Hepatocyte (in vitro differentiated cells): ENCODE measurements around the gene NUP210L. TPM values are rescaled to one million over a fixed set of nuclear protein-coding genes. Genes with fewer than 3 reads are reported as not detected.

Source experiments
- DNase-seq: peaks from one replicate; pipeline ENCODE4 v3.0.0-alpha.2; 2016; ENCODE audit warnings: low spot score
- H2AFZ ChIP-seq: fragments of 200-600 bp; sonication (generic); 2 replicates; pipeline ENCODE4 v1.6.0; 2016; ENCODE audit warnings: antibody characterized with exemption, mild to moderate bottlenecking
- H3K27ac ChIP-seq: fragments of 200-600 bp; sonication (generic); 2 replicates; pipeline ENCODE4 v1.5.1; 2016; ENCODE audit warnings: mild to moderate bottlenecking
- H3K27me3 ChIP-seq: fragments of 200-600 bp; sonication (generic); 2 replicates; pipeline ENCODE4 v1.6.1; 2016
- H3K36me3 ChIP-seq: fragments of 200-600 bp; sonication (generic); replicated peaks from 2 replicates; pipeline ENCODE4 v1.5.1; 2016; ENCODE audit warnings: low read depth; ENCODE audit not compliant: insufficient read depth
- H3K4me1 ChIP-seq: fragments of 200-600 bp; sonication (generic); 2 replicates; pipeline ENCODE4 v1.5.1; 2016; ENCODE audit warnings: mild to moderate bottlenecking, moderate library complexity; ENCODE audit not compliant: insufficient read depth
- H3K4me2 ChIP-seq: fragments of 200-600 bp; sonication (generic); 2 replicates; pipeline ENCODE4 v1.6.0; 2016
- H3K4me3 ChIP-seq: fragments of 200-600 bp; sonication (generic); 2 replicates; pipeline ENCODE4 v1.5.1; 2016; ENCODE audit warnings: mild to moderate bottlenecking
- H3K79me2 ChIP-seq: fragments of 200-600 bp; sonication (generic); 2 replicates; pipeline ENCODE4 v1.6.0; 2017; ENCODE audit warnings: mild to moderate bottlenecking
- H3K9me2 ChIP-seq: fragments of 200-600 bp; sonication (generic); replicated peaks from 2 replicates; pipeline ENCODE4 v1.6.0; 2017; ENCODE audit warnings: mild to moderate bottlenecking; ENCODE audit not compliant: insufficient read depth
- H3K9me3 ChIP-seq: fragments of 200-600 bp; sonication (generic); 2 replicates; pipeline ENCODE4 v1.5.1; 2016; ENCODE audit warnings: low read depth, mild to moderate bottlenecking
- H4K20me1 ChIP-seq: fragments of 200-600 bp; sonication (generic); 2 replicates; pipeline ENCODE4 v1.6.0; 2016; ENCODE audit warnings: mild to moderate bottlenecking; ENCODE audit not compliant: insufficient read depth, poor library complexity, severe bottlenecking
- EZH2 ChIP-seq: fragments of 200-600 bp; sonication (generic); IDR thresholded peaks from 2 replicates; pipeline ENCODE4 v1.6.1; 2016; ENCODE audit warnings: antibody characterized with exemption, mild to moderate bottlenecking, borderline replicate concordance
- EZH2phosphoT487 ChIP-seq: fragments of 200-600 bp; sonication (generic); IDR thresholded peaks from one replicate; pipeline ENCODE4 v1.6.1; 2018; ENCODE audit warnings: antibody characterized with exemption, mild to moderate bottlenecking, low read depth, moderate library complexity; ENCODE audit not compliant: unreplicated experiment, severe bottlenecking
- WGBS: methylation state at CpG from one replicate; pipeline ENCODE4 v1.1.6; 2016; ENCODE audit warnings: low lambda C conversion rate; ENCODE audit errors: missing lambda C conversion rate; 5-methylcytosine and 5-hydroxymethylcytosine counted together
- polyA plus RNA-seq: library from polyadenylated mRNA; unstranded; fragments of >200 nt; fragmentation: Nextera tagmentation; extraction: Ambion mirVana; gene quantifications from 2 replicates; pipeline ENCODE4 v1.2.1, GENCODE V29; 2016
- total RNA-seq: library from RNA; depleted of rRNA; stranded (reverse); fragments of >200 nt; gene quantifications from 2 replicates; pipeline ENCODE4 v1.2.3, GENCODE V29; 2014
- TF ChIP-seq, protein P1 (sequence below): fragments of 200-600 bp; sonication (generic); IDR thresholded peaks from 2 replicates; pipeline ENCODE4 v1.5.1; 2016; ENCODE audit warnings: antibody characterized with exemption, mild to moderate bottlenecking; ENCODE audit not compliant: poor library complexity

Gene NUP210L
- total and polyA plus RNA-seq, 2 experiments from 2014 or later: 0.03 TPM; not detected in 1

DNA sequence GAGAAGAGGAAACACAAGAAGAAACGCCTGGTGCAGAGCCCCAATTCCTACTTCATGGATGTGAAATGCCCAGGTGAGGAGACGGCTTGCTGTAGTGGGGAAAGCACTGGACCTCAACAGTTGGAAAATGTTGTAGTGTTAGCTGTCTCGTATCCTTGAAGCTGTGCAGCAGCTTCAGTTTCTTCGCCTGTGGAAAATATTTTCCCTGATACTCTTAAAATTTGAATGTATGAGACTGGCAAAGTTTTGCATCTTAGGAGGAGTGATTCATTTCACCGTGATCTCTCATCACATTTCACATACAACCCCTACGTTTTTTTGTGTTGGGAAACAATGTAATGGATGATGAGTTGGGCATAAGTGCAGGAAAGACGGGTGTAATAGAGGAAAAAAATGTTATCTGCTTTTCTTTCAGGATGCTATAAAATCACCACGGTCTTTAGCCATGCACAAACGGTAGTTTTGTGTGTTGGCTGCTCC is 163.7 kb downstream of the NUP210L start:
- Histone ChIP-seq H3K4me2 (peak overlapping the region; percentile 86), H3K27me3 (no peaks in the 10 kb centered on the region), H2AFZ (no peak overlapping the region), H3K4me3 (peak overlapping the region; percentile 71), H4K20me1 (peaks cover 14% of the 10 kb centered on the region), H3K36me3 (peaks cover 2% of the 10 kb centered on the region), H3K27ac (peak overlapping the region; percentile 93), H3K79me2 (peaks cover 26% of the 10 kb centered on the region), H3K4me1 (peaks cover 20% of the 10 kb centered on the region), H3K9me2 (no peaks in the 10 kb centered on the region), H3K9me3 (no peaks in the 10 kb centered on the region)
- 11% methylated on average over 9 of the region's 9 CpGs for WGBS
- TF ChIP-seq, protein P1, sequence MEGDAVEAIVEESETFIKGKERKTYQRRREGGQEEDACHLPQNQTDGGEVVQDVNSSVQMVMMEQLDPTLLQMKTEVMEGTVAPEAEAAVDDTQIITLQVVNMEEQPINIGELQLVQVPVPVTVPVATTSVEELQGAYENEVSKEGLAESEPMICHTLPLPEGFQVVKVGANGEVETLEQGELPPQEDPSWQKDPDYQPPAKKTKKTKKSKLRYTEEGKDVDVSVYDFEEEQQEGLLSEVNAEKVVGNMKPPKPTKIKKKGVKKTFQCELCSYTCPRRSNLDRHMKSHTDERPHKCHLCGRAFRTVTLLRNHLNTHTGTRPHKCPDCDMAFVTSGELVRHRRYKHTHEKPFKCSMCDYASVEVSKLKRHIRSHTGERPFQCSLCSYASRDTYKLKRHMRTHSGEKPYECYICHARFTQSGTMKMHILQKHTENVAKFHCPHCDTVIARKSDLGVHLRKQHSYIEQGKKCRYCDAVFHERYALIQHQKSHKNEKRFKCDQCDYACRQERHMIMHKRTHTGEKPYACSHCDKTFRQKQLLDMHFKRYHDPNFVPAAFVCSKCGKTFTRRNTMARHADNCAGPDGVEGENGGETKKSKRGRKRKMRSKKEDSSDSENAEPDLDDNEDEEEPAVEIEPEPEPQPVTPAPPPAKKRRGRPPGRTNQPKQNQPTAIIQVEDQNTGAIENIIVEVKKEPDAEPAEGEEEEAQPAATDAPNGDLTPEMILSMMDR: no peak
- no peak for TF ChIP-seq EZH2
- no peak for TF ChIP-seq EZH2phosphoT487
- DNase-seq: no peak

DNA sequence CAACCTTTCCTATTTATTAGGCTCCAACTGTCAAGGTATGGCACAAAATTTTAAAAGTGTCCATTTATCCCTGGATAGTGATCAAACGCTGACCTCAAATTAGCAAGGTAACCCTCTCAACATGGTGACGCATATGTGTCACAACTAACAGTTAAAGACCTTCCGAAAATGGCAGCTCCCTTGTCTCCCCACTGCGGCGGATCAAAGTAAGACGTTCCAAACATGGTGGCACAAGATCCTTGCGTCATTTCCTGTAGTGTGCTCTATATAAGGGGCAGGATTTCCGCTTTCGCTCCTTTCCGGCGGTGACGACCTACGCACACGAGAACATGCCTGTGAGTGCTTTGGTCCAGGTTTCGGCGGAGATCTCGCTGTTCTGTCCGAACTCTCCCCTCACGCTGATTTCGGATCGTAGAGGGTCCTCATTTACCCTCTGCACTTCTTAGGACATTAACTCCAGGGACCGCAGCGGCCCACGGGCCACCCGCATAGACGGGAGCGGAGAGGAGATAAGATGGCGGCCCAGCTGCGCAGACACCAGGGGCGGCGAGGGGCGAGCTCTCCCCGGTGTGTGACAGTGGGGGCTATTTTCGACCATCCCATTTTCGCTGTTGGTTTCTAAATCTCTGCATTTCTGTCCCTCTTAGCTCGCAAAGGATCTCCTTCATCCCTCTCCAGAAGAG is 164.3 kb downstream of the NUP210L start, which contains the start of gene RPS27:
Gene RPS27, plus strand, starts transcription at position 295 of the 683 bp plus-strand sequence. Its CDS starts 35 bp downstream, at position 330.
- TF ChIP-seq, protein P1: no peak
- TF ChIP-seq EZH2 (no peak), EZH2phosphoT487 (no peak)
- peak; percentile 98 for DNase-seq
- Histone ChIP-seq H4K20me1 (peaks cover 14% of the 10 kb centered on the region), H3K79me2 (peaks cover 29% of the 10 kb centered on the region), H3K36me3 (peaks cover 2% of the 10 kb centered on the region), H3K4me3 (peak within 1 kb of the TSS; percentile 71), H3K27me3 (no peaks in the 10 kb centered on the region), H3K9me3 (no peaks in the 10 kb centered on the region), H2AFZ (peak within 1 kb of the TSS; percentile 85), H3K27ac (peak within 1 kb of the TSS; percentile 93), H3K4me2 (peak within 1 kb of the TSS; percentile 86), H3K9me2 (no peaks in the 10 kb centered on the region), H3K4me1 (peaks cover 20% of the 10 kb centered on the region)
- under 1% methylated on average over 36 of the region's 36 CpGs for WGBS

DNA sequence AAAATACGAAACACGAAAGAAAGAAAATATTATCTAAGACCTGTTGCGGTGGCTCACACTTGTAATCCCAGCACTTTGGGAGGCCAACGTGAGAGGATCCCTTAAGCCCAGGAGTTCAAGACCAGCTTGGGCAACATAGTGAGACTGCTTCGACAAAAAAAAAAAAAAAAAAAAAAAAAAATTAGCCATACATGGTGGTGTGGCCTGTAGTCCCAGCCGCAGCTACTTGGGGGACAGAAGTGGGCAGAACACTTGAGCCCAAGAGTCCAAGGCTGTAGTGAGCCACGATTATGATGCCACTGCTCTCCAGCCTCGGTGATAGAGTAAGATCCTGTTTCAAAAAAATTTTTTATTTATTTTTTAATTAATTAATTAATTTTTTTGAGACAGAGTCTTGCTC is 167.3 kb downstream of the NUP210L start:
- H3K4me1 ChIP-seq: peaks cover 23% of the 10 kb centered on the region
- no peak overlapping the region for H3K4me3 ChIP-seq
- WGBS: 95% methylated on average over 8 of the region's 8 CpGs
- peaks cover 9% of the 10 kb centered on the region for H4K20me1 ChIP-seq
- H3K79me2 ChIP-seq: peaks cover 46% of the 10 kb centered on the region
- peak overlapping the region; percentile 49 for H3K27ac ChIP-seq
- H3K27me3 ChIP-seq: no peaks in the 10 kb centered on the region
- no peak overlapping the region for H2AFZ ChIP-seq
- no peaks in the 10 kb centered on the region for H3K9me2 ChIP-seq
- DNase-seq: no peak
- TF ChIP-seq EZH2phosphoT487 (no peak), EZH2 (no peak)
- TF ChIP-seq, protein P1: no peak
- H3K4me2 ChIP-seq: no peak overlapping the region
- no peaks in the 10 kb centered on the region for H3K9me3 ChIP-seq
- H3K36me3 ChIP-seq: no peaks in the 10 kb centered on the region
